Trophoblast cell (in vitro differentiated cells and primary cell): ENCODE measurements around the gene RAB21.
"Not testable (repeated sequence)": the region's sequence is repeated elsewhere in the genome, so short reads cannot be mapped to it uniquely, and the experiment has no call there.

Source experiments
- DNase-seq, 2 donors: peaks; one replicate each; pipeline ENCODE4 v3.0.0-alpha.2; 2016
- H2AFZ ChIP-seq: 2 replicates; pipeline ENCODE4 v1.6.1; 2013; ENCODE audit warnings: low read length, moderate library complexity, mild to moderate bottlenecking; ENCODE audit not compliant: insufficient read depth, poor library complexity
- H2AK5ac ChIP-seq: 2 replicates; pipeline ENCODE4 v1.6.1; 2013; ENCODE audit warnings: mild to moderate bottlenecking, low read length
- H2BK120ac ChIP-seq: 2 replicates; pipeline ENCODE4 v1.6.1; 2013; ENCODE audit warnings: low read length, mild to moderate bottlenecking, moderate library complexity; ENCODE audit not compliant: insufficient read depth, poor library complexity
- H2BK12ac ChIP-seq: 2 replicates; pipeline ENCODE4 v1.6.1; 2013; ENCODE audit warnings: mild to moderate bottlenecking, low read length, moderate library complexity
- H2BK5ac ChIP-seq: 2 replicates; pipeline ENCODE4 v1.6.1; 2013; ENCODE audit warnings: low read length, low read depth, moderate library complexity, mild to moderate bottlenecking; ENCODE audit not compliant: poor library complexity
- H3K14ac ChIP-seq: 2 replicates; pipeline ENCODE4 v1.6.1; 2013; ENCODE audit warnings: mild to moderate bottlenecking, low read length
- H3K18ac ChIP-seq: 2 replicates; pipeline ENCODE4 v1.6.1; 2013; ENCODE audit warnings: mild to moderate bottlenecking, low read length
- H3K23ac ChIP-seq: 2 replicates; pipeline ENCODE4 v1.6.1; 2013; ENCODE audit warnings: low read length
- H3K27ac ChIP-seq: 2 replicates; pipeline ENCODE4 v1.5.1; 2013; ENCODE audit warnings: low read depth, mild to moderate bottlenecking, inconsistent platforms, low read length, moderate library complexity
- H3K27me3 ChIP-seq: 2 replicates; pipeline ENCODE4 v1.6.1; 2013; ENCODE audit warnings: inconsistent platforms, mild to moderate bottlenecking, low read length, moderate library complexity; ENCODE audit not compliant: insufficient read depth
- H3K36me3 ChIP-seq, 2 experiments: 1 replicate in 1 of 2; 2 replicates in 1 of 2; pipeline ENCODE4 v1.6.1; 2013; ENCODE audit warnings: low read length in 2 of 2, mild to moderate bottlenecking in 2 of 2, moderate library complexity in 1 of 2; ENCODE audit not compliant: insufficient read depth in 2 of 2, control insufficient read depth in 1 of 2
- H3K4ac ChIP-seq: 2 replicates; pipeline ENCODE4 v1.6.1; 2013; ENCODE audit warnings: low read depth, mild to moderate bottlenecking, low read length, moderate library complexity
- H3K4me1 ChIP-seq, 2 experiments: 1 replicate in 1 of 2; 2 replicates in 1 of 2; pipeline ENCODE4 v1.6.1; 2013; ENCODE audit warnings: low read length in 2 of 2, mild to moderate bottlenecking in 2 of 2, moderate library complexity in 1 of 2; ENCODE audit not compliant: insufficient read depth in 2 of 2, control insufficient read depth in 1 of 2
- H3K4me2 ChIP-seq: 2 replicates; pipeline ENCODE4 v1.6.1; 2013; ENCODE audit warnings: inconsistent platforms, mild to moderate bottlenecking, low read length, moderate library complexity
- H3K4me3 ChIP-seq: 2 replicates; pipeline ENCODE4 v1.5.1; 2013; ENCODE audit warnings: mild to moderate bottlenecking, low read depth, low read length, inconsistent platforms
- H3K79me1 ChIP-seq: one replicate; pipeline ENCODE4 v1.6.1; 2013; ENCODE audit warnings: low read length
- H3K79me2 ChIP-seq: 2 replicates; pipeline ENCODE4 v1.6.1; 2013; ENCODE audit warnings: low read length, mild to moderate bottlenecking; ENCODE audit not compliant: control insufficient read depth, insufficient read depth, poor library complexity
- H3K9ac ChIP-seq: 2 replicates; pipeline ENCODE4 v1.6.1; 2013; ENCODE audit warnings: mild to moderate bottlenecking, low read length
- H3K9me3 ChIP-seq: 2 replicates; pipeline ENCODE4 v1.6.1; 2013; ENCODE audit warnings: low read depth, mild to moderate bottlenecking, control low read depth, inconsistent platforms, low read length; ENCODE audit not compliant: insufficient read depth
- H4K12ac ChIP-seq: 2 replicates; pipeline ENCODE4 v1.6.1; 2013; ENCODE audit warnings: low read depth, mild to moderate bottlenecking, low read length, moderate library complexity
- H4K8ac ChIP-seq: 2 replicates; pipeline ENCODE4 v1.6.1; 2013; ENCODE audit warnings: low read depth, mild to moderate bottlenecking, low read length, moderate library complexity
- H4K91ac ChIP-seq: one replicate; pipeline ENCODE4 v1.6.1; 2013; ENCODE audit warnings: low read depth, mild to moderate bottlenecking, low read length, moderate library complexity
- WGBS: extraction: QIAGEN DNeasy Blood & Tissue Kit; methylation state at CpG from one replicate; pipeline ENCODE4 v1.1.7; 2013; ENCODE audit warnings: missing lambda C conversion rate; ENCODE audit not compliant: insufficient read length, insufficient coverage; ENCODE audit errors: extremely low coverage; 5-methylcytosine and 5-hydroxymethylcytosine counted together

Gene RAB21

DNA sequence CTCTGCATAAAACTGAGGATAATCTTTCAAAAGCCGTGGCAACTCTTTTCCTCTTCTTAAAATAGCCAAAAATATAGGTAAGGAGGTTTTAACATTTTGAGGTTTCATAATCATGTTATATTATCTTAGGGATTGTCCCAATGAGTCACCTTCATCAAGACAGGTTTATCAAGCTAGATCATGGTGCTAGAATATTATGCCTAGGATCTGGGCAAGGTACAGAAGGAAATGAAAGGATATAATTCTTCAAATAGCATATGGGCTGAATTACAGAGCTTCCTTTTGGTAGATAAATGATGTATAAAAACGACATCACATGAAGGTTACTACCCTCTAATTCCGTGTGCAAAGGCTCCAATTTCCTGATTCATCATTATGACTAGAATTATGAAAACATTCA, 56.3 kb downstream of the RAB21 start:
- H3K27ac ChIP-seq, result no peak overlapping the region
- no peak overlapping the region for H2AK5ac ChIP-seq
- H3K23ac ChIP-seq, result no peak overlapping the region
- no peak overlapping the region for H3K14ac ChIP-seq
- H3K9me3 ChIP-seq, result no peaks in the 10 kb centered on the region
- peak in 1 of 2 donors; percentile 20 for DNase-seq
- H4K8ac ChIP-seq, result no peak overlapping the region
- no peak overlapping the region for H3K4me3 ChIP-seq
- no peak overlapping the region for H2BK120ac ChIP-seq
- no peak overlapping the region for H3K18ac ChIP-seq
- no peak overlapping the region for H3K4ac ChIP-seq
- no peak overlapping the region for H2BK5ac ChIP-seq
- no peak overlapping the region for H4K91ac ChIP-seq
- no peaks in the 10 kb centered on the region for H3K27me3 ChIP-seq
- H2AFZ ChIP-seq, result no peak overlapping the region
- no peaks in the 10 kb centered on the region for H3K4me1 ChIP-seq
- no CpG with 5 or more reads among the region's 3 CpGs for WGBS
- no peaks in the 10 kb centered on the region for H3K79me1 ChIP-seq
- H3K4me2 ChIP-seq, result no peak overlapping the region
- no peak overlapping the region for H4K12ac ChIP-seq
- H3K79me2 ChIP-seq, result no peaks in the 10 kb centered on the region
- H3K9ac ChIP-seq, result no peak overlapping the region
- no peaks in the 10 kb centered on the region for H3K36me3 ChIP-seq
- H2BK12ac ChIP-seq, result no peak overlapping the region

- not testable (repeated sequence) for H4K12ac ChIP-seq, H2BK5ac ChIP-seq, H3K4me2 ChIP-seq, H4K8ac ChIP-seq, H3K27ac ChIP-seq, H2BK12ac ChIP-seq, H3K9me3 ChIP-seq, H3K79me1 ChIP-seq, DNase-seq, H3K23ac ChIP-seq, H3K36me3 ChIP-seq, H2AK5ac ChIP-seq, H3K18ac ChIP-seq, H3K27me3 ChIP-seq, H3K14ac ChIP-seq, H3K4ac ChIP-seq, H3K4me3 ChIP-seq, H3K79me2 ChIP-seq, H3K9ac ChIP-seq, H2AFZ ChIP-seq, H2BK120ac ChIP-seq, H4K91ac ChIP-seq, H3K4me1 ChIP-seq
- no CpG with 5 or more reads among the region's 6 CpGs for WGBS
These were observed 60.6 kb downstream of the RAB21 start for GRCh38 chr12:71815242-71815641.

DNA sequence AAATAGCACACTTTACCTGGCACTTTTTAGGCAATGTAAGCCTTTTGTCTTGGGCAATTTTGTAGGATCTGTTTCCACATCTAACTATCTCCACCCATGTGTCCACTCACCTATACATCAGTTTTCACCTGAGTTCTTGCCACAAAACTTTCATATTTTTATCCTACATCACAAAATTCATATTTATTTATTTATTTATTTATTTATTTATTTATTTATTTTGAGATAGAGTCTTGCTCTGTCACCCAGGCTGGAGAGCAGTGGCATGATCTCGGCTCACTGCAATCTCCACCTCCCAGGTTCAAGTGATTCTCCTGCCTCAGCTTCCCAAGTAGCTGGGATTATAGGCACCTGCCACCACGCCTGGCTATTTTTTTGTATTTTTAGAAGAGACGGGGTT, 67.4 kb downstream of the RAB21 start:
- not testable (repeated sequence) for H3K4me3 ChIP-seq, H3K4me2 ChIP-seq, H2BK5ac ChIP-seq, H3K27ac ChIP-seq, H3K9me3 ChIP-seq, H3K79me1 ChIP-seq, H2AK5ac ChIP-seq, H3K36me3 ChIP-seq, H4K12ac ChIP-seq, H4K91ac ChIP-seq, H3K9ac ChIP-seq, H2AFZ ChIP-seq, H3K27me3 ChIP-seq, H3K4ac ChIP-seq, H3K14ac ChIP-seq, H3K18ac ChIP-seq, H3K23ac ChIP-seq, H2BK120ac ChIP-seq, H3K79me2 ChIP-seq, DNase-seq, H3K4me1 ChIP-seq, H4K8ac ChIP-seq, H2BK12ac ChIP-seq
- WGBS, result no CpG with 5 or more reads among the region's 3 CpGs

GRCh38 chr12:71828813-71829212, 74.2 kb downstream of the RAB21 start:
- Histone ChIP-seq H3K36me3 (no peaks in the 10 kb centered on the region), H3K4me2 (no peak overlapping the region), H3K79me1 (no peaks in the 10 kb centered on the region), H2BK12ac (no peak overlapping the region), H3K79me2 (no peaks in the 10 kb centered on the region), H4K8ac (no peak overlapping the region), H3K9ac (no peak overlapping the region), H4K91ac (no peak overlapping the region), H3K9me3 (no peaks in the 10 kb centered on the region), H3K4me1 (no peaks in the 10 kb centered on the region), H3K4ac (no peak overlapping the region), H2AK5ac (no peak overlapping the region), H3K18ac (no peak overlapping the region), H2AFZ (no peak overlapping the region), H3K27ac (no peak overlapping the region), H3K14ac (no peak overlapping the region), H3K27me3 (no peaks in the 10 kb centered on the region), H2BK120ac (no peak overlapping the region), H3K23ac (no peak overlapping the region), H3K4me3 (no peak overlapping the region), H2BK5ac (no peak overlapping the region), H4K12ac (no peak overlapping the region)
- DNase-seq, result peak in 1 of 2 donors; percentile 36
- WGBS, result no CpG with 5 or more reads among the region's 2 CpGs
